Activated CD4-positive, alpha-beta T cell treated with anti-CD3 and anti-CD28 coated beads, Interleukin-2, amount 10 ng/mL, durations not matched to agents 24 days and 14 days (primary cell): Measurements from ENCODE around the gene DAPK3. TPM values are rescaled to one million over a fixed set of nuclear protein-coding genes. Genes with fewer than 3 reads are reported as not detected.
"Not testable (repeated sequence)": the region's sequence is repeated elsewhere in the genome, so short reads cannot be mapped to it uniquely, and the experiment has no call there.

Experiments used
- DNase-seq: peaks from one replicate; pipeline ENCODE4 v3.0.0; 2022
- H3K27ac Mint-ChIP-seq: one replicate; pipeline ENCODE4 v1.8.0; 2022; ENCODE audit warnings: mild to moderate bottlenecking, mixed read lengths
- H3K27me3 Mint-ChIP-seq: one replicate; pipeline ENCODE4 v1.8.0; 2022; ENCODE audit warnings: mixed read lengths
- H3K36me3 Mint-ChIP-seq: one replicate; pipeline ENCODE4 v1.8.0; 2022; ENCODE audit warnings: low read depth, mild to moderate bottlenecking, mixed read lengths
- H3K4me1 Mint-ChIP-seq: one replicate; pipeline ENCODE4 v1.8.0; 2021; ENCODE audit warnings: mixed read lengths
- H3K4me3 Mint-ChIP-seq: one replicate; pipeline ENCODE4 v1.8.0; 2022; ENCODE audit warnings: mild to moderate bottlenecking, moderate library complexity, mixed read lengths
- H3K9me3 Mint-ChIP-seq: one replicate; pipeline ENCODE4 v1.8.0; 2021; ENCODE audit warnings: mixed read lengths
- intact Hi-C: fragments of 100-400 bp; cut with micrococcal nuclease; formaldehyde crosslinking; loops from one replicate; pipeline ENCODE4 v1.15.1; 2023
- total RNA-seq: library from RNA; stranded (reverse); gene quantifications from 2 replicates; pipeline ENCODE4 v1.2.3, GENCODE V29; 2022

Gene DAPK3
- total RNA-seq, 1 donor from 2014 or later, result 46.7 TPM

- H3K9me3 Mint-ChIP-seq, result no peaks in the 10 kb centered on the region
- H3K4me1 Mint-ChIP-seq, result no peaks in the 10 kb centered on the region
- H3K4me3 Mint-ChIP-seq, result no peak overlapping the region
- intact Hi-C loops, result no loop called here
- DNase-seq, result no peak
- H3K27ac Mint-ChIP-seq, result no peak overlapping the region
- H3K27me3 Mint-ChIP-seq, result no peaks in the 10 kb centered on the region
- peaks cover 26% of the 10 kb centered on the region for H3K36me3 Mint-ChIP-seq
These were observed 7.2 kb downstream of the DAPK3 start for GRCh38 chr19:3963458-3964255.

- Mint-ChIP-seq H3K4me1 (no peaks in the 10 kb centered on the region), H3K27ac (no peak overlapping the region), H3K36me3 (peaks cover 24% of the 10 kb centered on the region), H3K4me3 (no peak overlapping the region), H3K27me3 (no peaks in the 10 kb centered on the region), H3K9me3 (no peaks in the 10 kb centered on the region)
- intact Hi-C loops, result no loop called here
- DNase-seq, result no peak
These were observed 9.9 kb downstream of the DAPK3 start for GRCh38 chr19:3961007-3961406.

- Mint-ChIP-seq H3K4me1 (no peaks in the 10 kb centered on the region), H3K36me3 (peaks cover 17% of the 10 kb centered on the region), H3K27me3 (no peaks in the 10 kb centered on the region), H3K9me3 (no peaks in the 10 kb centered on the region), H3K27ac (no peak overlapping the region), H3K4me3 (no peak overlapping the region)
- no peak for DNase-seq
- intact Hi-C loops, result no loop called here
These were observed 11.2 kb downstream of the DAPK3 start for GRCh38 chr19:3959766-3960131.

- Mint-ChIP-seq H3K36me3 (peaks cover 14% of the 10 kb centered on the region), H3K9me3 (no peaks in the 10 kb centered on the region)
These were observed 11.8 kb downstream of the DAPK3 start for GRCh38 chr19:3958836-3959765.

GRCh38 chr19:3955688-3956087 is 15.2 kb downstream of the DAPK3 start:
- H3K36me3 Mint-ChIP-seq, result peaks cover 5% of the 10 kb centered on the region
- no peak for DNase-seq
- H3K27ac Mint-ChIP-seq, result no peak overlapping the region
- intact Hi-C loops, result no loop called here
- H3K9me3 Mint-ChIP-seq, result no peaks in the 10 kb centered on the region
- no peaks in the 10 kb centered on the region for H3K4me1 Mint-ChIP-seq
- no peak overlapping the region for H3K4me3 Mint-ChIP-seq
- H3K27me3 Mint-ChIP-seq, result peaks cover 2% of the 10 kb centered on the region

More at GRCh38 chr19:3958836-3959765, 11.8 kb downstream of the DAPK3 start:
- no peak overlapping the region for H3K27ac Mint-ChIP-seq
- H3K4me1 Mint-ChIP-seq, result no peaks in the 10 kb centered on the region
- H3K27me3 Mint-ChIP-seq, result no peaks in the 10 kb centered on the region
- no peak overlapping the region for H3K4me3 Mint-ChIP-seq
- intact Hi-C loops, result no loop called here
- no peak for DNase-seq

GRCh38 chr19:3955276-3955675 is 15.6 kb downstream of the DAPK3 start:
- H3K27me3 Mint-ChIP-seq, H3K27ac Mint-ChIP-seq, intact Hi-C loops, H3K4me1 Mint-ChIP-seq, H3K9me3 Mint-ChIP-seq, H3K4me3 Mint-ChIP-seq, H3K36me3 Mint-ChIP-seq, DNase-seq: not testable (repeated sequence)

- intact Hi-C loops, result no loop called here
- Mint-ChIP-seq H3K9me3 (no peaks in the 10 kb centered on the region), H3K27ac (no peak overlapping the region), H3K27me3 (peaks cover 2% of the 10 kb centered on the region), H3K4me1 (no peaks in the 10 kb centered on the region), H3K36me3 (peaks cover 5% of the 10 kb centered on the region), H3K4me3 (no peak overlapping the region)
- DNase-seq, result no peak
These were observed 16.8 kb downstream of the DAPK3 start for GRCh38 chr19:3954107-3954506.

GRCh38 chr19:3952755-3953276 is 18.1 kb downstream of the DAPK3 start:
- H3K4me3 Mint-ChIP-seq, H3K4me1 Mint-ChIP-seq, H3K9me3 Mint-ChIP-seq, H3K27ac Mint-ChIP-seq, intact Hi-C loops, H3K27me3 Mint-ChIP-seq, DNase-seq, H3K36me3 Mint-ChIP-seq: not testable (repeated sequence)

- Mint-ChIP-seq H3K9me3 (no peaks in the 10 kb centered on the region), H3K36me3 (no peaks in the 10 kb centered on the region), H3K27ac (no peak overlapping the region), H3K4me3 (no peak overlapping the region), H3K27me3 (peaks cover 2% of the 10 kb centered on the region), H3K4me1 (no peaks in the 10 kb centered on the region)
- no peak for DNase-seq
- intact Hi-C loops, result no loop called here
These were observed 19.7 kb downstream of the DAPK3 start for GRCh38 chr19:3950871-3951861.

- Mint-ChIP-seq H3K4me1 (no peaks in the 10 kb centered on the region), H3K27ac (no peak overlapping the region), H3K36me3 (no peaks in the 10 kb centered on the region), H3K4me3 (no peak overlapping the region), H3K27me3 (peaks cover 2% of the 10 kb centered on the region), H3K9me3 (no peaks in the 10 kb centered on the region)
- no peak for DNase-seq
- intact Hi-C loops, result no loop called here
These were observed 20.7 kb downstream of the DAPK3 start for GRCh38 chr19:3949997-3950859.

- H3K27ac Mint-ChIP-seq, result no peak overlapping the region
- H3K27me3 Mint-ChIP-seq, result peaks cover 2% of the 10 kb centered on the region
- H3K36me3 Mint-ChIP-seq, result no peaks in the 10 kb centered on the region
- H3K4me3 Mint-ChIP-seq, result no peak overlapping the region
- no peaks in the 10 kb centered on the region for H3K9me3 Mint-ChIP-seq
- no peaks in the 10 kb centered on the region for H3K4me1 Mint-ChIP-seq
- DNase-seq, result no peak
- intact Hi-C loops, result no loop called here
These were observed 21.6 kb downstream of the DAPK3 start for GRCh38 chr19:3949294-3949693.

- DNase-seq, H3K36me3 Mint-ChIP-seq, H3K4me1 Mint-ChIP-seq, intact Hi-C loops, H3K9me3 Mint-ChIP-seq, H3K4me3 Mint-ChIP-seq, H3K27me3 Mint-ChIP-seq, H3K27ac Mint-ChIP-seq: not testable (repeated sequence)
These were observed 23.5 kb downstream of the DAPK3 start for GRCh38 chr19:3947316-3947933.
